GM19467 (cell line): Measurements from ENCODE around the gene GIMD1.
A peak's percentile ranks its signal among the peaks of the same experiment; 100 is the strongest.
"Not testable (repeated sequence)": the region's sequence is repeated elsewhere in the genome, so short reads cannot be mapped to it uniquely, and the experiment has no call there.

Experiments
- ATAC-seq: cut with Tn5 transposase; IDR thresholded peaks from one replicate; pipeline ENCODE4 v1.9.1; 2021; ENCODE audit warnings: mild to moderate bottlenecking, moderate library complexity; ENCODE audit not compliant: unreplicated experiment

GIMD1 gene

DNA sequence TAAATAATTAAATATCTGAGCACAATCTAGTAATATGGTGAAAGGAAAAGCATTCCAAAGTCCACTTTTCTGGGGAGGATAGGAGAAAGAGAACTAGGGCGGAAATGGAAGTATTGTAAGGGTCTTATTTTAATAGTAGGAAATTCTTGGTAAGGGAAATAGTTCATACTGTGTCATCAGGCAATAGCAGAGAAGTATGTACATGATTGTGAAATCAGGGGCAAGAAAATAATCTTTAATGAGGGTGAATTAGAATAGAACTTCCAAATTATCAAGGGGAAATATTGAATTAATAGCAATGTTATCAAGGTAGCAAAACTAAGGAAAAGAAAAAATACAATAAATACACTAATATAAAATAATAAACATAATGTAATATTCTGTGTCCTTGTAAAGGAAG is 14.8 kb downstream of the GIMD1 start:
- no peak for ATAC-seq

DNA sequence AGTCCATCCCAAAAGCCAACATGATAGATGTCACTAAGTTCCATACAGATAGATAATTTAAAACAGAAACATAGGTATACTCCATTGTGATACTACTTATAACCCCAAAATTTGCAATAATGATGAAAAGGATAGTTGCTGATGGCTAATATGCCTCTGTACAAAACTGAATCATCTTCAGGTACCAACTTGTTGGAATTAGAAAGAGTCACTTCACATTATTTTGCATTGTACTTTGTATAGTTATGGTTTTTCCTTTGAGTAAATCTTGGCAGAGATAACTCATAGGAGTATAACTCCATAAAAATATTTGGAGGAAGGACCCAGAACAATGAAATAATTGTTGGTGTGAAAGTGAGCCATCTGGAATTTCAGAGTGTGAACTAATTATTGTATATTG is 17.6 kb downstream of the GIMD1 start:
- no peak for ATAC-seq

DNA sequence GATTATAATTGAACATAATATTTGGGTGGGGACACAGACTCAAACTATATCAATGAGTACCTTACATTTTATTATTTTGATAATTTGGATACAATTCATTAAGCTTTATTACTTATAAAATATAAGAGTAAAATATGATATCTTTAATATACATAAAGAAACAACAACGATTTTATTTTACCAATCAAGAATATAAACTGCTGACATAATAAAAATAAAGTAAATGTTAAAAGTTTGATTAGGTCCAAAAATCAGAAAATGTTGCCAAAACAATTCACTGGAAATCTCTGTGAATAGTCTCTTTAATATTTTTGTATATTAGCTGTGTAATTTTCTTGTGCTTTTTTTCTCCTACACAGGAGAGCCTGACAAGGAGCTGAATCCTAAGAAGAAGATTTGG is 21.4 kb downstream of the GIMD1 start:
- no peak for ATAC-seq

DNA sequence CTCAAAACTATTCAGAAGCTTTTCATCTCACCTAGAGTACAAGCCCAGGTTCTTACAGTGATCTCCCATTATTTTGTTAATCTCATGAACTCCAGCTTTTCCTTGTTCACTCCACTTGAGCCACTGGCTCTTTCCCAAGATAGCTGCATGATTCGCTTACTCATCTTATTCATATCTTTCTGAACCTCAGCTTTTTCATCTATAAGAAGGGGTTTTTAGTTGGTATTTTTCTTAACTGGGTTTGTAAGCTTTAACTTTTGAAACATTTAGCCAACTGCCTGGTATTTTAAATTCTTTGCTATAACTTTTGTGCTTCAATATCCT is 24.0 kb downstream of the GIMD1 start:
- no peak for ATAC-seq

DNA sequence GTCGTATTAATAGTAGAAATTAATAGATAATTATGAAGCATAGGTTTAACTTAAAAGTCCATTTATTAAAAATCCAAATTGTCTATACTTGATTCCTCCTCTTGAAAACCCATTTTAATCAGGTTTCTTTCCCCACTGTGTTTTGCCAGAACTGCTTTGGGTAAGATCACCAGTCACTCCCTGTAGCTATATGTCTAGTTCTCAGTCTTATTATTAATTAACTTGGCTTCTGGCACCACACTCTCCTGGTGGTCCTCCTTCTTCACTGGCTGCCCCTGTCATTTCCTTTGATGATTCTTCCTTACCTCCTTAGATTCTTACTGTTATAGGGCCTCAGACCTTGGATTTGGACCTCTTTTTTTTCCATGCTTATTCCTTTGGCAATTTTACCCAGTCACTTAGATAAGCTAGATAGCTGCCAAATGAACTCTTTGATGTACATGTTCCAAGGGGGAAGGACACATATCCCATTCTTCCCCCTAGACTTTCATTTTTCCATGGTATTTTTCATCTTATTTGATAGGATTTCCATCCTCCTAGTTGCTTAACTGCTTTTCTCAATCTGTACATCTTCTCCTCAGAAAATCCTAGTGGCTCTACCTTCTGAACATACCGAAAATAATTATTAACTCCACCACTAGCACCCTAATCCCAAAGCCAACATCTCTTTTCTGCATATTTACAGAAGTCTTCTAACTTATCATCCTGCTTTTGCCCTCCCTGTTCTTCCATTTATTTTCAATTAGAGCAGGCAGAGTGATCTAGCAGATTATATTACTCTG is 24.5 kb downstream of the GIMD1 start:
- ATAC-seq = no peak

DNA sequence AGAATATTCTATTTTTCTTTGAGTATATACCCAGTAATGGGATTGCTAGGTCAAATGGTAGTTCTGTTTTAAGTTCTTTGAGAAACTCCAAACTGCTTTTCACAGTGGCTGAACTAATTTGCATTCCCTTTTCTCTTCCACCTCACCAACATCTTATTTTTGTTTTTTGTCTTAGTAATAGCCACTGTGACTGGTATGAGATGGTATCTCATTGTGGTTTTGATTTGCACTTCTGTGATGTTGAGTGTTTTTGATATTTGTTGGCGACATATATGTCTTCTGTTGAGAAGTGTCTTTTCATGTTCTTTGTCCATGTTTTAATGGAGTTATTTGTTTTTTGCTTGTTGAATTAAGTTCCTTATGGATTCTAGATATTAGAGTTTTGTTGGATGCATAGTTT is 27.8 kb downstream of the GIMD1 start:
- no peak for ATAC-seq

DNA sequence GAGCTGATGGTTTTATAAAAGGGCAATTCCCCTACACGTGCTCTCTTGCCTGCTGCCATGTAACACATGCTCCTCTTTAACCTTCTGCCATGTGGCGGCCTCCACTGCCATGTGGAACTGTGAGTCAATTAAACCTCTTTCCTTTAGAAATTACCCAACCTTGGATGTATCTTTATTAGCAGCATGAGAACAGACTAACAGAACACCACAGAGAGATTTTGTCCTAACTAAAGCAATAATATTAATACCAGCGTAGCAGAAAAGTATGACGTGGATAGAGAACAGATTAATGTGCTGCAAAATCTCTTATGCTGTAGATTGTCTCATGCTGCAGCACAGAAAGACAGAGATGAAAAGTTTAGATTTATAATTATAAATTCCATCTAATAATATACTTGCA is 29.1 kb downstream of the GIMD1 start:
- no peak for ATAC-seq

DNA sequence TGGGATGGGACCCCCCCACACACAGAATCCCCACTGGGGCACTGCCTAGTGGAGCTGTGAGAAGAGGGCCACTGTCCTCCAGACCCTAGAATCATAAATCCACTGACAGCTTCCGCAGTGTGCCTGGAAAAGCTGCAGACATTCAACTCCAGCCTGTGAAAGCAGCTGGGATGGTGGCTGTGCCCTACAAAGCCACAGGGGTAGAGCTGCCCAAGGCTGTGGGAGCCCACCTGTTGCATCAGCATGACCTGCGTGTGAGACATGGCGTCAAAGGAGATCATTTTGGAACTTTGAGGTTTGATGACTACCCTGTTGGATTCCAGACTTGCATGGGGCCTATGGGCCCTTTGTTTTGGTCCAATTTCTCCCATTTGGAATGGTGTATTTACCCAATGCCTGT is 29.9 kb downstream of the GIMD1 start:
- ATAC-seq = no peak

DNA sequence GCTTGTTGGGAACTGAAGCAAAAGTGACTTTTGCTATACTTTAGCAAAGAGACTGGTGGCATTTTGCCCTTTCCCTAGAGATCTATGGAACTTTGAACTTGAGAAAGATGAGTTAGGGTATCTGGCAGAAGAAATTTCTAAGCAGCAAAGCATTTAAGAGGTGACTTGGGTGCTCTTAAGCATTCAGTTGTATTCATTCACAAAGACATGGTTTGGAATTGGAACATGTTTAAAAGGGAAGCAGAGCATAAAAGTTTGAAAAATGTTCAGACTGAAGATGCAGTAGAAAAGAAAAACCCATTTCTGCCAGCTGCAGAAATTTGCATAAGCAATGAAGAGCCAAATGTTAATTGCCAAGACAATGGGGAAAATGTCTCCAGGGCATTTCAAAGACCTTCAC is 30.7 kb downstream of the GIMD1 start:
- no peak for ATAC-seq

DNA sequence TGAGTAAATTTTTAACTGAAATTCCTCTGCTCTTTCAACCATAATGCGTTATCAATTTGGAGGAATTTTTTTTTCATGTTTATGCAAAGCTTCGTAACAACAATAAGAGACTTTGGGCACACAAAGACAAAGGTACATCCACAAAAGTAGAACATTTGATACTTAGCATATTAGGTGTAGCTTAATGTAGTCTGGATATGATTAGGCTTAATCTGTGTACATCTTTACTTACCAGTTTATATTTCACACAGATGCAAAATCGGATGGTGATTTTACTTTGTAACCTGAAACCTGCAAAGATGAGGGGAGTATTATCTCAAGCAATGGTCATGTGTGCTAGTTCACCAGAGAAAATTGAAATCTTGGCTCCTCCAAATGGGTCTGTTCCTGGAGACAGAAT is 32.0 kb downstream of the GIMD1 start:
- no peak for ATAC-seq

DNA sequence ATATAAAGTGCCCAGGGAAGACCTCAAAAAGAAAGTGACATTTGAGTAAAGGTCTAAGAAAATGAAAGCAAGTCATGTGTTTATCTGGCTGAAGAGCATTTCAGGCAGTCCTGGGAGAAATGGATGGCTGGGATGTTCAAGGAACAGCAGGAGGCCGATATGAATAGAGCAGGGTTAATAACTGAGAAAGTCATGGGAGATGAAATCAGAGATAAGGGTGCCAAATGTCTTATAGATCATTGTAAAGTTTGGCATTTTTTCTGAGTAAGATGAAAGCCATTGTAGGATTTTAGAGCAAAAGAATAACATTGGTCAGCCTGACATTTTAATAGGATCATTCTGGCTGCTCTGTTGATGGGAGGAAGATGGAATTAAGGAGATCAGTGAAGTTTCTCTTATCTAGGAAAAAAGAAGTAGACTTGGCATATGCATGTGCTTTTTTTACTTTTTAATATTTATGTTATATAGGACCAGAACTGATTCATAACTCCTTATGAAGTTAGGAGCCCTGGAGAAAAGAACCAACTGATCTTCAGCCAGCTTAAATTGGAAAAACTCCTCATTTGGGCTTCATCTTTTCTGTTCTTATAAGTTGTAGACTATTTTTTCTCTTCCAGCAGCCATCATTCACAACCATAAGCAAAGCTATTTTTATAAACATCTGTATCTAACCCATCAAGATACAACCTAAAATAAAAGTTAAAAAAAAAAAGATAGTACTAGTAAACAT is 33.7 kb downstream of the GIMD1 start:
- no peak for ATAC-seq

DNA sequence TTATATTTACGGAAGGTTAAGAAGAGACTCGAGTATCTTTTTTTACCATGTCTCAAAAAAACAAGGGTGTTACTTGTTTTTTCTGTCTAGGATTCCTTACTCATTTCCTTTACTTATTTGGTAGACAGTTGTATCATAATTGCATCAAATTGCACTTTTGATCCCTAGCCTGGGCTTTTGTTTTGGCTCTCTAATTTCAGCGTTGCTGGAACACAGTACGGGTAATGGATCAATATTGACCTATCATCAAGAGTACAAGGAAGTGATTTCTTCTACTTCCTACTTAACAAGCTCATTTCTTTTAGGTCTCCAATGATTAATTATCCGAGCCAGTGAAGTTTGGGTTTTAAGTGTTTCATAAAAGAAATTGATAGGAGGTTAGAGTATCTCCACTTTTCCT is 35.4 kb downstream of the GIMD1 start:
- no peak for ATAC-seq

DNA sequence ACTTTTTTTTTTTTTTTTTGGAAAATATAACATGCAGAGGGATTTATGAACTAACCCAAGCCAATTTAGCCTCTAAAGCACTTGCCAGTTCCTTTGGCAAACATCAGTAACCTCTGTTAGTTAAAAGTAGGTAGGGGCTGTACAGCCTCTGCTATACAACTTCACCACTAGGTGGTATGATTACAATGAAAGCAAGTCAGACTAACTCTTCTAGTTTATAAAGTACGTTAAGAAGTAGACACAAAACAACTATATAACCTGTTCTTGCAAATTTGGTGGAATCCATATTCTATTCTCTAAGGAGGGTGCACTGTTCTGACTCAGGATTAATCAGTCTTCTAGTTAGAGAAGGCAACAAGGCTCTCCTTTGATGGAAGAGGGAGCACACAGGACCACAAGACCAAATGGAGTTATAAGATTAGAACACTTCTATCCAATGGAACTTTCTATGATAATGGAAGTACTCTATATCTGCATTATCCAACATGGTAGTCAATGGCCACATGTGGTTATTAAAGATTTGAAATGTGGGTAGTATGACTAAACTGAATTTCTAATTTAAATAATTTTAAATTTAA is 39.4 kb downstream of the GIMD1 start:
- ATAC-seq = peak; percentile 90

DNA sequence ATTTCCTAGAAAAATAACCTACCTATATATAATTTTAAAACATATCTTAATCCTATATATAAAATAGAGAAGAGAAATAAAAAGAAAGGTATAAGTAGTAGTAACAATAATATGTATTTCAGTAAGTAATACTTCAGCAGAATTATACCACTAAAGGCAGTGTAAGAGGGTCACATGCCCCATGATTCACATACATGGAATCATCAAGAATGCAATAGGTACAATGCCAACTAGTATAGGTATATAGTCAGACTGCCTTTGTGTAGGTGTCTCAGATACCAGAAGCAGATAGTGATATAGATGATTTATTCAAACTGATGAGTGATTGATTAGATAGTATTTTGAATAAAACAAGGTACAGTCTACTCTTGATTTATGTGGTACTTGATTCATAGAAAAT is 42.8 kb downstream of the GIMD1 start:
- no peak for ATAC-seq

DNA sequence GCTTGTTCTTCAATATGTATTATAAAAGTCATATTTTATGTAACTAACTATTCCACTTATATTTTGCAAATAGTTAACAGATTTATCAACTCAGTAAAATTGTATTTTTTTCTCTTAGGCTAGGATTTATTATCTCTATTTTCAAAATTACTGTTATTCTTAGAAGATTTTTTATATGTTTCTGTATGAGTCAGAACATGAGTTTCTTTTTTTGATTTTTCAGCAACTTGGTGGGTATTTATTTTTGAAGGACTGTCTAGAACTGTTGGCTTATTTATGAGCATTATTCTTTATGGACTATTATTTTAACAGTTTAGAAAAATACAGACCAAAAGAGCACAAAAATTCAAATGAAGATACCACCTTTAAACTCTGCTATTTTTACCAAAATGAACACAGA is 45.5 kb downstream of the GIMD1 start:
- no peak for ATAC-seq

DNA sequence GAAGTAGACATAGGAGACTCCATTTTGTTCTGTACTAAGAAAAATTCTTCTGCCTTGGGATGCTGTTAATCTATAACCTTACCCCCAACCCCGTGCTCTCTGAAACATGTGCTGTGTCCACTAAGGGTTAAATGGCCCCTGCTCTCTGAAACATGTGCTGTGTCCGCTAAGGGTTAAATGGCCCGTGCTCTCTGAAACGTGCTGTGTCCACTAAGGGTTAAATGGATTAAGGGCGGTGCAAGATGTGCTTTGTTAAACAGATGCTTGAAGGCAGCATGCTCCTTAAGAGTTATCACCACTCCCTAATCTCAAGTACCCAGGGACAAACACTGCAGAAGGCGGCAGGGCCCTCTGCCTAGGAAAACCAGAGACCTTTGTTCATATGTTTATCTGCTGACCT is 46.8 kb downstream of the GIMD1 start:
- not testable (repeated sequence) for ATAC-seq

DNA sequence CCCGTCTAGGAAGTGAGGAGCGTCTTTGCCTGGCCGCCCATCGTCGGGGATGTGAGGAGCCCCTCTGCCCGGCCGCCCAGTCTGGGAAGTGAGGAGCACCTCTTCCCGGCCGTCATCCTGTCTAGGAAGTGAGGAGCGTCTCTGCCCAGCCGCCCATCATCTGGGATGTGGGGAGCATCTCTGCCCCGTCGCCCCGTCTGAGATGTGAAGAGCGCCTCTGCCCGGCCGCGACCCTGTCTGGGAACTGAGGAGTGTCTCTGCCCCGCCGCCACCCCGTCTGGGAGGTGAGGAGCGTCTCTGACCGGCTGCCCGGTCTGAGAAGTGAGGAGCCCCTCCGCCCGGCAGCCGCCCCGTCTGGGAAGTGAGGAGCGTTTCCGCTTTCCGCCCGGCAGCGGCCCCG is 47.4 kb downstream of the GIMD1 start:
- not testable (repeated sequence) for ATAC-seq

DNA sequence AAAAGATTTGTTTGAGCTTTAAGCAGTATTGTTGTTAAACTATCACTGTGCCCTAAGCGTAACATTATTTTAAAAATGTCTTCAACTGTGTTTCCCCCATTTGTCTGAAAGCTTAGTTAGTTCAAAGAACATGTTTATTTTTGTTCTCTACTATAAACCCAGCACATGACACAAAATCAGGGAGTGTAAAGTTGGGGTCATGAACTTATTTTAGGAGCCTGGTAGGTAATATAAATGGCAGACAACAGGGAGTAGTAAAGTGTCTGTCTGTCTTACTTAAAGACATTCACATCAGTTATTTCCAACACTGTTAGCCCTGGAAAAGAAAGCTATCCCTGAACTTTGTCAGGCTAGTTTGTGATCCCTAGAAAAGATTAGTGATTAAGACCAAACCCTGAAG is 48.3 kb downstream of the GIMD1 start:
- no peak for ATAC-seq

DNA sequence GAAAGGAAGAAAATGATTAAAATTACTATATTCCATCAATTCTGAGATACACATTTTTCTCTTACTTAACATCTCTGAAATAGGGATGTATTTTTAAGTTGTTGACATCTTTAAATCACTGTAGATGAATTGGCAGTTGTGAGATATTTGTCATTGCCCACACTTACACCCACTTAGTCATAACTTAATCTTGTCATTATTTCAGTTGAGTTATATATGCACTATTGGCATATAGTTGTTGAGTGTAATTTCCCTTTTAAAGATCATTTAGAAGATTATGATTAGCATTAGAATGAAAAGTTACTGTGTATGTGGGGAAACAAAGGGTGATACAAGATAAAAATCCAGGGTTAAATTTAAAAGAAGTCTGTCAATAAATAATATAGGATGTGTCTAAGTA is 50.1 kb downstream of the GIMD1 start:
- ATAC-seq = no peak

DNA sequence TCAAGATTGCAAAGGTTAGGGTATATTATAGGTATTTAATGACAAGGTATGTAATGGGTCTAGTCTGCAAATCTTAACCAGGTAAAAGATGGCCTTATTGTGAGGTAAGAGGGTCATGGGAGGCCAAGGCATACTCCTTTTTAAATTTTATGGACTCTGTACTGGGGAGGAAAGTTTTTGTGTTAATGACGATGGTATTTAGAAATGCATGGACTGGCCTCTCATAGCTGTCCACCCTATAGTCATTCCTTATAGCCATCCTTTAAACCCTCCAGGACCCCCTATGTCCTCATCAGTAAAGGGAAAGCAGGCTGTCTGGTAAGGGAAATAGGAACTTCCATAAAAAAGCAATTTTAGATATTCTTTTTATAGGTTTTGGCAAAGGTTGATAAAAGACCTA is 50.8 kb downstream of the GIMD1 start:
- no peak for ATAC-seq

DNA sequence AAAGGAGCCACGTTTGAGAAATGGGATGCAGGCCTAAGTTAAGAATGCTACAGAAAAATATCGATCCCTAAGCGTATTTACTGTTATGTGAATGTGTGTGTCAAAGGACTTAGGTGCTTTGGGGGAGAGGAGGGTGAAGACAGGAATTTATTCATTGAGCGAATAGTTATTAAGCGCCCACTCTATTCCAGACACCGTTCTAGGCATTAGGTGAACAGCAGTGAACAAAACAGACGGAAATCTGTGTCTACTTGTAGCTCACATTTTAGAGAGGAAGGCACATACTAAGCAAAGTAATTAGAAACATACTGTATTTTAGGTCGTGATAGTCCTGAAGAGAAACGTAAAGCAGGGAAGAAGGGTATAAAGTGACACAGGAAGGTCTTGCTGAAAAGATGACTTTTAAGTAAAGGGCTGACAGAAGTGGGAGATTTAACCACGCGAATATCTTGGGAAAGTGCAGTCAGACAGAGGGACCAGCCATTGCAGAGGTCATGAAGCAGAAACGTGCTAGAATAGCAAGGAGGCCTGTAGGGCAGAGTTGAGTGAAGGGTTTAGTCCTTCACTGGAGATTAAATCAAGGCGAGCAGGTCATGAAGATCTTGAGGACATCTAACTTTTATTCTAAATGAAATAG is 51.7 kb downstream of the GIMD1 start:
- ATAC-seq = no peak
